Dermis microvascular lymphatic vessel endothelial cell (primary cell): ENCODE results near the gene AFMID. TPM values are rescaled to one million over a fixed set of nuclear protein-coding genes. Genes with fewer than 3 reads are reported as not detected.

Experiments
- DNase-seq, 2 donors: peaks; one replicate each; pipeline versions ENCODE4 v3.0.0 to v3.0.0-alpha.2; 2010; ENCODE audit warnings: low read depth in 2 of 2
- total RNA-seq: library from RNA; depleted of rRNA; stranded (reverse); fragments of >200 nt; gene quantifications from 2 replicates; pipeline ENCODE4 v1.2.1, GENCODE V29; 2014

AFMID gene
- total RNA-seq, 1 donor from 2014 or later: 47.2 TPM

- DNase-seq: no peak
These were observed 7.8 kb upstream of the AFMID start for GRCh38 chr17:78179372-78179771.

- no peak for DNase-seq
These were observed 7.1 kb upstream of the AFMID start for GRCh38 chr17:78180083-78180482.

- no peak for DNase-seq
These were observed 6.7 kb upstream of the AFMID start for GRCh38 chr17:78180508-78180907.

GRCh38 chr17:78182504-78182903, 4.7 kb upstream of the AFMID start:
- DNase-seq: no peak

GRCh38 chr17:78183916-78184315, 3.2 kb upstream of the AFMID start:
- no peak for DNase-seq

GRCh38 chr17:78184351-78184750, 2.8 kb upstream of the AFMID start:
- no peak for DNase-seq

- DNase-seq: no peak
These were observed 2.3 kb upstream of the AFMID start for GRCh38 chr17:78184868-78185267.

- DNase-seq: no peak
These were observed 1.0 kb upstream of the AFMID start for GRCh38 chr17:78185981-78186691.

- no peak for DNase-seq
These were observed 9.6 kb downstream of the AFMID start for GRCh38 chr17:78196716-78197115.

GRCh38 chr17:78197147-78197832, 10.1 kb downstream of the AFMID start:
- no peak for DNase-seq

- no peak for DNase-seq
These were observed 13.3 kb downstream of the AFMID start for GRCh38 chr17:78200451-78200850.

- DNase-seq: no peak
These were observed 15.5 kb downstream of the AFMID start for GRCh38 chr17:78202666-78203065.

GRCh38 chr17:78204387-78205123, 17.4 kb downstream of the AFMID start:
- DNase-seq: no peak

- no peak for DNase-seq
These were observed 18.1 kb downstream of the AFMID start for GRCh38 chr17:78205124-78205775.

GRCh38 chr17:78206298-78206697, 19.1 kb downstream of the AFMID start:
- DNase-seq: no peak

- no peak for DNase-seq
These were observed 21.3 kb downstream of the AFMID start for GRCh38 chr17:78208486-78208885.

- DNase-seq: no peak
These were observed 22.9 kb downstream of the AFMID start for GRCh38 chr17:78210111-78210510.

- no peak for DNase-seq
These were observed 23.9 kb downstream of the AFMID start for GRCh38 chr17:78211032-78211431.

- DNase-seq: peak; percentile 57 to 87
These were observed 27.0 kb downstream of the AFMID start, which contains the start of gene BIRC5 for GRCh38 chr17:78214016-78214705. Gene BIRC5 (plus strand): TSS chr17:78214253. CDS start chr17:78214317, 64 bp downstream.

GRCh38 chr17:78214706-78215061, 27.5 kb downstream of the AFMID start:
- no peak for DNase-seq

- DNase-seq: no peak
These were observed 32.4 kb downstream of the AFMID start for GRCh38 chr17:78219396-78220150.
